Measurements from ENCODE around the gene FADS3. TPM values are rescaled to one million over a fixed set of nuclear protein-coding genes. Genes with fewer than 3 reads are reported as not detected.

Gene FADS3
- total and polyA plus RNA-seq, 7 experiments from 2014 or later = 0.31 to 8.6 (median 2.1) TPM

- Histone ChIP-seq H3K4me1 (ENCODE audit: control insufficient read depth in 2 of 2, insufficient read depth in 2 of 2, low read length in 2 of 2) (peaks cover 11% of the 10 kb centered on the region in 2 donors), H3K27ac (ENCODE audit: low read depth, low read length) (no peak overlapping the region)
Measured at GRCh38 chr11:61895046-61895717, 3.8 kb upstream of the FADS3 start.

GRCh38 chr11:61893981-61894380, 2.6 kb upstream of the FADS3 start:
- ChIA-PET POLR2A (no interaction called here), CTCF (interaction anchor here (0.6 to 1.4 kb wide), 4 partner anchors 170 to 373 kb away, joined by 3 to 7 read pairs (median 6); no protein-coding TSS in a partner anchor)
- H3K36me3 Mint-ChIP-seq = no peaks in the 10 kb centered on the region
- DNase-seq = no peak
- peaks cover 0 to 11% (median 5%) of the 10 kb centered on the region in 7 donors for H3K4me1 Mint-ChIP-seq
- H3K4me3 Mint-ChIP-seq = peak overlapping the region in 1 of 10 donors; percentile 67
- H3K27ac ChIP-seq (ENCODE audit: low read depth, low read length) = no peak overlapping the region
- H3K9me3 Mint-ChIP-seq = no peaks in the 10 kb centered on the region
- intact Hi-C loops (cut with micrococcal nuclease) = loop anchor here in 1 of 2 donors (5.0 kb wide), 1 partner anchor 67 kb away; the partner anchor contains the start of gene FADS2
- H3K9me3 ChIP-seq (ENCODE audit: control insufficient read depth in 2 of 3, low read length in 3 of 3) = no peaks in the 10 kb centered on the region
- H3K4me1 ChIP-seq (ENCODE audit: control insufficient read depth in 2 of 2, insufficient read depth in 2 of 2, low read length in 2 of 2) = peaks cover 9% of the 10 kb centered on the region in 2 donors
- ATAC-seq = no peak
- no peaks in the 10 kb centered on the region for H3K27me3 ChIP-seq (ENCODE audit: control insufficient read depth in 2 of 2, insufficient read depth in 2 of 2, low read length in 2 of 2)
- H3K27me3 Mint-ChIP-seq = peaks cover 0 to 10% (median 0%) of the 10 kb centered on the region in 5 donors
- no peak overlapping the region for H3K4me3 ChIP-seq (ENCODE audit: low read length)
- H3K36me3 ChIP-seq (ENCODE audit: control insufficient read depth in 2 of 3, insufficient read depth in 3 of 3, low read length in 3 of 3) = no peaks in the 10 kb centered on the region
- peak overlapping the region in 3 of 9 donors; percentile 6 to 45 (median 24) for H3K27ac Mint-ChIP-seq

More at GRCh38 chr11:61895046-61895717, 3.8 kb upstream of the FADS3 start:
- CTCF ChIA-PET = interaction anchor here (8.2 kb wide), 1 partner anchor 187 kb away, joined by 206 read pairs; no protein-coding TSS in a partner anchor
- Histone ChIP-seq H3K27me3 (ENCODE audit: control insufficient read depth in 2 of 2, insufficient read depth in 2 of 2, low read length in 2 of 2) (no peaks in the 10 kb centered on the region), H3K36me3 (ENCODE audit: control insufficient read depth in 2 of 3, insufficient read depth in 3 of 3, low read length in 3 of 3) (no peaks in the 10 kb centered on the region), H3K9me3 (ENCODE audit: control insufficient read depth in 2 of 3, low read length in 3 of 3) (no peaks in the 10 kb centered on the region), H3K4me3 (ENCODE audit: low read length) (no peak overlapping the region)
- no peaks in the 10 kb centered on the region for H3K36me3 Mint-ChIP-seq
- no peak for ATAC-seq
- no peak for DNase-seq
- no peak overlapping the region for H3K4me3 Mint-ChIP-seq
- POLR2A ChIA-PET = interaction anchor here (0.8 kb wide), 1 partner anchor 97 kb away, joined by 3 read pairs; no protein-coding TSS in a partner anchor
- H3K4me1 Mint-ChIP-seq = peaks cover 5 to 16% (median 10%) of the 10 kb centered on the region in 7 donors
- H3K27ac Mint-ChIP-seq = no peak overlapping the region
- intact Hi-C loops (cut with micrococcal nuclease) = loop anchor here in 1 of 2 donors (5.0 kb wide), 1 partner anchor 72 kb away; the partner anchor contains the start of gene FTH1
- H3K27me3 Mint-ChIP-seq = peaks cover 0 to 10% (median 0%) of the 10 kb centered on the region in 5 donors
- H3K9me3 Mint-ChIP-seq = no peaks in the 10 kb centered on the region

- Mint-ChIP-seq H3K9me3 (no peaks in the 10 kb centered on the region), H3K27me3 (peaks cover 0 to 10% (median 0%) of the 10 kb centered on the region in 5 donors), H3K27ac (peak overlapping the region in 5 of 9 donors; percentile 36 to 86 (median 73)), H3K4me3 (peak overlapping the region; percentile 56 to 84 (median 70)), H3K4me1 (peaks cover 0 to 11% (median 4%) of the 10 kb centered on the region in 7 donors), H3K36me3 (no peaks in the 10 kb centered on the region)
- no peaks in the 10 kb centered on the region for H3K27me3 ChIP-seq (ENCODE audit: control insufficient read depth in 2 of 2, insufficient read depth in 2 of 2, low read length in 2 of 2)
- intact Hi-C loops (cut with micrococcal nuclease) = loop anchor here in 1 of 2 donors (5.0 kb wide), 1 partner anchor 65 kb away; the partner anchor contains the start of gene FADS2
- peak overlapping the region; percentile 53 for H3K27ac ChIP-seq (ENCODE audit: low read depth, low read length)
- H3K4me3 ChIP-seq (ENCODE audit: low read length) = peak overlapping the region; percentile 55
- ATAC-seq = peak; percentile 78
- POLR2A ChIA-PET = no interaction called here
- no peaks in the 10 kb centered on the region for H3K9me3 ChIP-seq (ENCODE audit: control insufficient read depth in 2 of 3, low read length in 3 of 3)
- no peaks in the 10 kb centered on the region for H3K36me3 ChIP-seq (ENCODE audit: control insufficient read depth in 2 of 3, insufficient read depth in 3 of 3, low read length in 3 of 3)
- CTCF ChIA-PET = interaction anchor here (0.9 kb wide), 1 partner anchor 10 kb away, joined by 3 read pairs; no protein-coding TSS in a partner anchor
- H3K4me1 ChIP-seq (ENCODE audit: control insufficient read depth in 2 of 2, insufficient read depth in 2 of 2, low read length in 2 of 2) = peaks cover 9% of the 10 kb centered on the region in 2 donors
- DNase-seq = peak in 2 of 9 donors; percentile 30 to 45
Measured at GRCh38 chr11:61892085-61892370, 683 bp upstream of the FADS3 start.

GRCh38 chr11:61890529-61891330, 615 bp downstream of the FADS3 start:
- Histone ChIP-seq H3K4me1 (ENCODE audit: control insufficient read depth in 2 of 2, insufficient read depth in 2 of 2, low read length in 2 of 2) (peaks cover 9% of the 10 kb centered on the region in 2 donors), H3K27ac (ENCODE audit: low read depth, low read length) (peak overlapping the region; percentile 69), H3K27me3 (ENCODE audit: control insufficient read depth in 2 of 2, insufficient read depth in 2 of 2, low read length in 2 of 2) (no peaks in the 10 kb centered on the region), H3K9me3 (ENCODE audit: control insufficient read depth in 2 of 3, low read length in 3 of 3) (no peaks in the 10 kb centered on the region), H3K36me3 (ENCODE audit: control insufficient read depth in 2 of 3, insufficient read depth in 3 of 3, low read length in 3 of 3) (no peaks in the 10 kb centered on the region), H3K4me3 (ENCODE audit: low read length) (peak overlapping the region; percentile 64)
- DNase-seq (peak in 8 of 9 donors; percentile 12 to 48 (median 34)), ATAC-seq (peak; percentile 39)
- H3K4me3 Mint-ChIP-seq = peak overlapping the region; percentile 73 to 93 (median 81)
- no peaks in the 10 kb centered on the region for H3K36me3 Mint-ChIP-seq
- peaks cover 0 to 11% (median 4%) of the 10 kb centered on the region in 7 donors for H3K4me1 Mint-ChIP-seq
- POLR2A ChIA-PET = interaction anchor here (0.5 kb wide), 1 partner anchor 1447 kb away, joined by 4 read pairs; no protein-coding TSS in a partner anchor
- CTCF ChIA-PET = interaction anchor here (1.2 kb wide), 1 partner anchor 9 kb away, joined by 3 read pairs; no protein-coding TSS in a partner anchor
- intact Hi-C loops (cut with micrococcal nuclease) = loop anchor here (1.0 to 5.0 kb wide), 6 partner anchors 63 to 233 kb away; partner anchors contain the start of genes FADS2 (in 1 of the 2), FEN1 (in 1 of the 2), FTH1 (in 1 of the 2) and TMEM258 (in 1 of the 2)
- H3K27ac Mint-ChIP-seq = peak overlapping the region in 4 of 9 donors; percentile 58 to 79 (median 72)
- no peaks in the 10 kb centered on the region for H3K9me3 Mint-ChIP-seq
- H3K27me3 Mint-ChIP-seq = peaks cover 0 to 10% (median 0%) of the 10 kb centered on the region in 5 donors

- Mint-ChIP-seq H3K27me3 (peaks cover 0 to 10% (median 0%) of the 10 kb centered on the region in 5 donors), H3K9me3 (no peaks in the 10 kb centered on the region), H3K36me3 (no peaks in the 10 kb centered on the region), H3K27ac (no peak overlapping the region), H3K4me1 (peaks cover 0 to 11% (median 4%) of the 10 kb centered on the region in 7 donors), H3K4me3 (peak overlapping the region in 5 of 10 donors; percentile 11 to 82 (median 26))
- H3K36me3 ChIP-seq (ENCODE audit: control insufficient read depth in 2 of 3, insufficient read depth in 3 of 3, low read length in 3 of 3) = no peaks in the 10 kb centered on the region
- intact Hi-C loops (cut with micrococcal nuclease) = loop anchor here (2.0 to 5.0 kb wide), 2 partner anchors 63 to 97 kb away; partner anchors contain the start of genes FADS2 (in 1 of the 2), FEN1 (in 1 of the 2) and TMEM258 (in 1 of the 2)
- H3K27me3 ChIP-seq (ENCODE audit: control insufficient read depth in 2 of 2, insufficient read depth in 2 of 2, low read length in 2 of 2) = no peaks in the 10 kb centered on the region
- CTCF ChIA-PET = interaction anchor here (0.6 to 1.2 kb wide), 2 partner anchors 10 to 92 kb away, joined by 3 read pairs; no protein-coding TSS in a partner anchor
- POLR2A ChIA-PET = no interaction called here
- peaks cover 9% of the 10 kb centered on the region in 2 donors for H3K4me1 ChIP-seq (ENCODE audit: control insufficient read depth in 2 of 2, insufficient read depth in 2 of 2, low read length in 2 of 2)
- H3K9me3 ChIP-seq (ENCODE audit: control insufficient read depth in 2 of 3, low read length in 3 of 3) = no peaks in the 10 kb centered on the region
- no peak overlapping the region for H3K27ac ChIP-seq (ENCODE audit: low read depth, low read length)
- ATAC-seq = no peak
- no peak for DNase-seq
- H3K4me3 ChIP-seq (ENCODE audit: low read length) = no peak overlapping the region
Measured at GRCh38 chr11:61889831-61890230, 1.5 kb downstream of the FADS3 start.

GRCh38 chr11:61888590-61888989, 2.8 kb downstream of the FADS3 start:
- Histone ChIP-seq H3K4me3 (ENCODE audit: low read length) (no peak overlapping the region), H3K27ac (ENCODE audit: low read depth, low read length) (no peak overlapping the region), H3K36me3 (ENCODE audit: control insufficient read depth in 2 of 3, insufficient read depth in 3 of 3, low read length in 3 of 3) (no peaks in the 10 kb centered on the region), H3K9me3 (ENCODE audit: control insufficient read depth in 2 of 3, low read length in 3 of 3) (no peaks in the 10 kb centered on the region), H3K27me3 (ENCODE audit: control insufficient read depth in 2 of 2, insufficient read depth in 2 of 2, low read length in 2 of 2) (no peaks in the 10 kb centered on the region), H3K4me1 (ENCODE audit: control insufficient read depth in 2 of 2, insufficient read depth in 2 of 2, low read length in 2 of 2) (peaks cover 9% of the 10 kb centered on the region in 2 donors)
- no peaks in the 10 kb centered on the region for H3K9me3 Mint-ChIP-seq
- H3K36me3 Mint-ChIP-seq = no peaks in the 10 kb centered on the region
- no peak overlapping the region for H3K4me3 Mint-ChIP-seq
- DNase-seq (no peak), ATAC-seq (no peak)
- POLR2A ChIA-PET = no interaction called here
- CTCF ChIA-PET = interaction anchor here (1.1 kb wide), 1 partner anchor 10 kb away, joined by 5 read pairs; no protein-coding TSS in a partner anchor
- peaks cover 0 to 8% (median 0%) of the 10 kb centered on the region in 5 donors for H3K27me3 Mint-ChIP-seq
- intact Hi-C loops (cut with micrococcal nuclease) = no loop called here
- H3K4me1 Mint-ChIP-seq = peaks cover 0 to 11% (median 4%) of the 10 kb centered on the region in 7 donors
- H3K27ac Mint-ChIP-seq = no peak overlapping the region

Measured in naive thymus-derived CD4-positive, alpha-beta T cell (primary cell).